OCI-LY7 (cell line): Measurements from ENCODE around the gene RANBP17.

ENCODE experiments used
- CTCF ChIP-seq: fragments of 200-600 bp; sonication (generic); conservative IDR thresholded peaks from 2 replicates; pipeline ENCODE4 v1.5.1; 2014; ENCODE audit warnings: mild to moderate bottlenecking, antibody characterized with exemption, low read length, moderate library complexity, mixed read lengths
- EZH2phosphoT487 ChIP-seq: fragments of 200-600 bp; sonication (generic); IDR thresholded peaks from 2 replicates; pipeline ENCODE4 v1.6.1; 2018; ENCODE audit warnings: low read depth, borderline replicate concordance, mild to moderate bottlenecking, mixed run types, antibody characterized with exemption, low read length, moderate library complexity, mixed read lengths

DNA sequence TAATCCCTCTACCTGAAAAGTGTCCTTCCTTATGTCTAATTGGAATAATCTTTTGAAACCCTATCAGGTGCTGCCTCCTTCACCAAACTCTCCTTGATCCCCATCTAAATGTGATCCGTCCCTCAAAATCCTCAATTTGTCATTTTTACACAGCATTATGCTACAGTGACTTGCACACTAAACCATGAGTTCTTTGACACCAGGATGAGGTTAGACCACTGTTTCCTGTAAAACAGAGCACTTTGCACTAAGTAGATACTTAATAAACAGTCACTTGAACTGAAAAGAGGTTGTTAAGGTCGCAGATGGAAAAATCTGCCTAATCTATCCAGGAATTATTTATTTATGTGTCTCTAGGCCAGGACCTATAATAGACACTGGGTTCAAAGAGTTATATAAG is 403.0 kb downstream of the RANBP17 start:
- no peak for TF ChIP-seq CTCF
- no peak for TF ChIP-seq EZH2phosphoT487
